Fibroblast of skin of back (primary cell): Measurements from ENCODE around the gene SCFD2.
A peak's percentile ranks its signal among the peaks of the same experiment; 100 is the strongest.

Experiments used
- DNase-seq: peaks from one replicate; pipeline ENCODE4 v3.0.0-alpha.2; 2013

SCFD2 gene

GRCh38 chr4:52912608-52913007 lies 453.3 kb downstream of the SCFD2 start:
- DNase-seq: peak; percentile 34

GRCh38 chr4:52911684-52912294 lies 454.1 kb downstream of the SCFD2 start:
- DNase-seq: peak; percentile 61

DNA sequence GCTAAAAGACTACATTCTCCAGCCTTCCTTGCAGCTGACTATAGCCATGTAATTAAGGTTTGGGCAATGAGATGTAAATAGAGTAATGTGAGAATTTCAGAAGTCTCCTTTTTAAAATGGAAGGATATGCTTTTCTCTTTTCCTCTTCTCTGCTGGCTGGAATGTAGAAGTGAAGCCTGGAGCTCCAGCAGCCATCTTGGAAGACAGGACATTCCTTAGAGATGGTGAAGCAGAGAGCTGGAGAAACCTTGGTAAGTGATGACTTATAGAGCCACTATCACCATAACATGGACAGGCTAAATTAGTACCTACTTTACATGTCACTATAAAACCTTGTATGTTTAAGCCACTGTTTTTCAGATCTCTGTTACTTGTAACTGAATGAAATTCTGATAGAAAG lies 455.7 kb downstream of the SCFD2 start:
- DNase-seq: peak; percentile 34

DNA sequence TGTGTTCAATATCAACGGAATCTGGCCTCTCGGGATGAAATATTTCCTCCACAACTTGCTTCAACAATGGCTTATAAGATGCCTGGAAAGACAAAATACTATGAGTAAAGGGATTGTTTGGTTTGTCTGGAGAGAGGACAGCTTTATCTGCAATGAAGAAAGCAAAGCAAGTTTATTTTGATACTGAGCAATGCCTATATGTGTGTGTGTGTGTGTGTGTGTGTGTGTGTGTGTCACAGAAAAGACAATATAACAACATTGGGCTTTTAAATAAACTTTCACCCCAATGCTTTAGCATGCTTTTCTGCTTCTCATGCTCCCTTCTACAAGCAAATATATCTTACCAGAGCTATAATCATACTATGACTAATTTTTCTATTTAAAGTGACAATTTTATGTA lies 458.4 kb downstream of the SCFD2 start:
- DNase-seq: peak; percentile 31

DNA sequence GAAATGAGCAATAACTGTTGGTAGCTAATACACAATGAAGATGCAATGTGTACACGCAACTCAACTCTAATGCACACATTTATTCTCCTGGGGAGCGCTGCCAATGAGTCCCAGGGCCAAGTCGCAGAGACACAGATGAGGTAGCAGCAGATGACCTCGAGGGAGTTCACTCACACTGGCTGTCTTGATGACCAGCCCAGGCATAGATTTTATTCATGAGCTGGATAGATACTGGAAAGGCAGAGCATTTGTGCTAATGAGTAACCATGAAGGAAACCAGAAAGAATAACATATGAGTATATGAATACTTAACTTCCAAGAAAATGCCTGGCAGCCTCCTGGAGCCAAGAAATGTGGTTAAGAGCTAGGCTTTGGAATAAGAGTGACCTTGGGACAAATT lies 461.4 kb downstream of the SCFD2 start:
- peak; percentile 71 for DNase-seq

DNA sequence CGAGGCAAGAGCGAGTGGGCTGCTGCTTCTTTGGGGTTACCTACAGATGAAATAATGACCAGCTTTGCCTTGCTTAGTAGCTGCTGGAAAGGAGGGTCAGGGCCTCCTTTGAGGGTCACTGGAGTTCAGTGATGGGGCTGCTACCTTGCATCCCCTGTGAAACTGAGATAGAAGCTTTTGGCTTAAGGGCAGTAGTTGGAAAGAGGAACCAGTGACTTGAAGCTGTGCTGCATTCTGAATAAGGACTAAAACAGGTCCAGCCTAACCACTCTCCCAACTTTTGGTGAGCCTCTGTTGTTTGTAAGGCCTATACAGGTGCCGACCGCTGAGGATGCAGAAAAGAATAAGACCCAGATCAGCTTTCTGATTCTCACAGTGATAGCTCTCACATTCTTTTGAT lies 462.6 kb downstream of the SCFD2 start:
- DNase-seq: no peak

DNA sequence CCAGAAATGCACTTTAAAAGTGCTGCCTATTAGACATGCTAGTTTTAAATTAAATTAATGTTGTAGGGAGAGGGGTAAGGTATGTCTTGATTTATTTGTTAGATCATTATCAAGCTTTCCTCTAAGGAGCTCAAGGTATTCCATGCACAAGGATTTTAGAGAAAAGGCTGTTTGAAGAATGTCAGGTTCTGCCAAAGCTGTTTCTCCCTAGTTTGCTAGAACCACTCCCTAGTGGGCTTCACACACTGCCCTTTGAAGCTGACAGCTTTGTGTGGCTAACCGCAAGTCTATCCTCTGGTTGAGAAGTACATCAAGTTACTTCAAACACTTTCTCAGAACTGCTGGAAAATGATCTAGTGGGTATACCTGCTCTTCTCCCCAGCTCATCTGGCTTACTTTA lies 471.4 kb downstream of the SCFD2 start:
- no peak for DNase-seq

DNA sequence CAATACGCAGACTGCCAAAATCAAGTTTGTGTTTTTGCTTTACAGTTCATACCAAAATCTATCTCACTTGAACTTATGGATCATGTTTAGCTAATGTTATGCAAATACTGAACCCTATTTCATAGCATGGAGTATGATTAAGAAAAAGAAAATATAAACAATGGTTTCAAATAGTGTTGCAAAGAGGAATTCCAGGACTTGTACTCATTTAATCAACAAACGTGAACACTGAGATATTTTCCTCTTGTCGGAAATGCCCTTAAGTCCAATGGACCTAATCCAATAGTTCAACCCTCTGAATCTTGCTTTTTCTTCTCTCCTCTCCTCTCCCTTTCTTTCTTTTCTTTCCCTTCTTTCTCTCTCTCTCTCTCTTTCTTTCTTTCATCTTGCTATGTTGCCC lies 473.0 kb downstream of the SCFD2 start:
- peak; percentile 42 for DNase-seq

GRCh38 chr4:52891743-52892142 lies 474.1 kb downstream of the SCFD2 start:
- no peak for DNase-seq

GRCh38 chr4:52890521-52890791 lies 475.4 kb downstream of the SCFD2 start:
- no peak for DNase-seq

- DNase-seq: no peak
Measured at GRCh38 chr4:52889778-52890520, 475.9 kb downstream of the SCFD2 start.

- no peak for DNase-seq
Measured at GRCh38 chr4:52889354-52889753, 476.5 kb downstream of the SCFD2 start.

DNA sequence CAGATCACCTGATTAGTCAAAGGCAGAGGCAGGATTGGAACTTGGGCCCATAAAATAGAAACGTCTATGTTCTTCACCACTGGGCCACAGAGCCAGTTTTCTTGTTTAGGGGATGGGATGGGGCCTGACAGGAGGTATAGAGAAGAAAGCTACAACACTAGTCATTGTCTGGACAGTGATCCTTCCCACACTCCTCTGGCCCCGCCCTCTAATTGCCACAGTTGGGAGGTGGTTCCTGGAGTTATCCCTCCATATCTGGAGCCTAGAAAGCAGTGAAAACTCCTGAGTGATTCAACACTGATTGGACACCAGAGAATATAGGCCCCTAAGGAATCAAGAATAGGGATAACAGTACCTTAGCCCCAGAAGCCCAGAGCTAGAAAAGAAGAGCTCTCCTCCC lies 480.9 kb downstream of the SCFD2 start:
- no peak for DNase-seq

DNA sequence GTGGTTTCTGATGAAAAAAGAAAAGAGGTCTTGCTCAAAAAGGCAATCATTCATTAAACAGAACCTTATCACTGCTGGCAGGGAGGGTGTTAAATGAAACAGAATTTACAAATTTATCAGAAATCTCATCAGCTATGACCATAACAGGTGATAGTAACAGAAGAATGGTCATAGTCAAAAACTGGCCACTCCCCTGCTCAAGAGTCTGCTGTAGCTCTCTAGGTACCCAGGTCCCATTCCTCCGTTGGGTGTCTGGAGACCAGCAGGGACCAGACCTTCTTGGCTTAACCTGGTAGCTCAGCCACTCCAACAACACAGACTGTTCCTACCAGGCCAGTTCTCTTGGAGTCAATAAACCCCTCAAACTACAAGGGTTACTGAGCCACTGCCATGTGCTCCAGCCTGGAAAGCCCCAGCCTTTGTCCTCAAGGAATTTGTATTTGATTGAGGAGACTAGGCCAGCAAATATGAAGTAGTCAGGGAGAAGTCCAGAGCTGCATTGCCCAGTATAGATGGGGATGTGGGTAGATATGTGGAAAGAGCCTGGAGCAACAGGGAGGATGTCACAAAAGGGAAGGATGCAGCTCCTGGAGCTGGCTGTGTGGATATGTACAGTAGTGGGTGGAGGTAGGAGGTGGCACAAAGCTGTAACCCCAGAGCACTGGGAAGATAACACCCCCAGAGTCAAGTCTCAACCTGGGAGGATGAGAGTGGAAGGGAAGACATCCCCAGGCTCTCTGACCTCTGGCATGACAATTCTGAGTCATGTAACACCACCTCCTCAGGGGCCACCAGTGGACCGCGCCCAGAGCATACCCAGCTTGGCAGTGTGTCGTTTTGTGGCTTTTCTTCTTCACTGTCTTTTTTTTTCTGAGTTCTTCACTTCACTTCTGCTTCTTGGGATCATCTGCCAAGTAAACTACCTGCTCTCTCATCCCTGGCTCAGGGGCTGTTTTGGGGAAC lies 481.9 kb downstream of the SCFD2 start:
- no peak for DNase-seq

- no peak for DNase-seq
Measured at GRCh38 chr4:52883183-52883621, 482.7 kb downstream of the SCFD2 start.

DNA sequence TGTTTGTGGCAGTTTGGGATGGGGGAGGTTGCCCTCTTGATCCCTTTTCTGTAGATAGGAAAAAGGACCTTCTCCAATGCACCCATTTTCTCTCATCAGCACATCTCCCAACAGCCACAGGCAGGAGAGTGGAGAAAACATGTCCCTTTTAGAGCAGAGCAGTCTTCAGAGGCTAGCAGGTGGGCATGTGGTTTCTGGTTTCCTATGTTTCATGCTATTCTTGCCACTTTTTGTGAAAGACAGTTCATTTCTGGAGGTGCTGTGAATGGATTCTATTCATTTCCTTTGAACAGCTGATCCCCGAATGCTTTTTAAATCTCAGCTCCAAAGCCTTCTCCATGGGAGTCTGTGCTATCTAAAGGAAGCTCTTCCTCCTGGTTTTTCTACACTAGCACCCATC lies 484.9 kb downstream of the SCFD2 start:
- no peak for DNase-seq

DNA sequence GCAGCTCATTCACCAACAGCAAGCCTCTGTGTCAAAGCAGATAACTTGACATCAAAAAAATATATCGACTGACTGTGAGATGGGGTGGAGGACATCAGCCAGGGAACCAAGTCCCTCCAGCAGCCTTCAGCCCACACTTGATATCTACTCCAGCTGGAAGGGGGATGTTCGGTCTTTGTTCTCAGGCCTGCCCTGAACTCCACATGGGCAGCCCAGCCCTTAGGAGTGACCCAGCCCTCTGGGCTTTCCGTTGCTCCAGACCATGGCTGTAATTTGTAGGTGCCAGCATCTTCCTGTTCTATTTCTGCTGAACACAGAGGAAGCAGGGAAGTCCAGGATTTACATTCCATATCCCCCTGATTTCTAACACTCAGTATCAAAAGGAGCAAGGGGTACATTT lies 486.4 kb downstream of the SCFD2 start:
- no peak for DNase-seq

DNA sequence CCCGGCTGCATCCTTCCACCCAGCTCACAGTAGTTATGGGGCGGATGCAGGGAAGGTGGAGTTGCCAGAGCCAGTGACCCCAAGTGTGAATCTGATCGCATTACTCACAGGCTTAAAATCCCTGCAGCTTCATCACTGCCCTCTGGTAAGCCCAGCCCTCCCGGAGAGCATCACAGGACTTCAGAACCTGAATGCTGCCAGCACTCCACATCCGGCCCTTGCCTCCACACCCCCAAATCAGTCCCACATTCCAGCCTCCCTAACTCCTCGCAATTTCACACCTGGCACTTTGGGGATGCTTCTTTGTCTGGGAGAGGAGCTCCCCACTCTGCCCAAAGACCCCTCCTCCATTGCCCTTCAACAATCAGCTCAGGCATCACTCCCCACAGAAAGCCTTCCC lies 488.2 kb downstream of the SCFD2 start:
- no peak for DNase-seq

- no peak for DNase-seq
Measured at GRCh38 chr4:52877036-52877435, 488.8 kb downstream of the SCFD2 start.

DNA sequence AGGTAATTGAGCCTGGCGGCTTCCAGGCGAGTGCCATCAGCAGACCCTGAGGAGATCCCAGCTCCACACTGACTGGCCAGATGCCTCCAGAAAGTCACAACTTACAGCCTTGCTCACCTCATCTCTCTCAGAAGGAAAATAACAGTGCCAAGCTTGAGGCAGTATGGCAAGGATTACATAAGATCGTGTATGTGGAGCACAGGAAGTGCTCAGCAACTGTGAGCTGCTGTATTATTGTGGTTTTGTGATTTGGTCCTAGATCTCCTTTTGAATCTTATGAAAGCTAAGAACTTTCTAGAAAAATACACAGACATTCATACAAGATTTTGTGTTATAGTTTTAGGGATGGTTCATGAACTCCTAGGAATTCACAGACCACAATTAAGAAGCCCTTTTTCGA lies 489.8 kb downstream of the SCFD2 start:
- DNase-seq: no peak

DNA sequence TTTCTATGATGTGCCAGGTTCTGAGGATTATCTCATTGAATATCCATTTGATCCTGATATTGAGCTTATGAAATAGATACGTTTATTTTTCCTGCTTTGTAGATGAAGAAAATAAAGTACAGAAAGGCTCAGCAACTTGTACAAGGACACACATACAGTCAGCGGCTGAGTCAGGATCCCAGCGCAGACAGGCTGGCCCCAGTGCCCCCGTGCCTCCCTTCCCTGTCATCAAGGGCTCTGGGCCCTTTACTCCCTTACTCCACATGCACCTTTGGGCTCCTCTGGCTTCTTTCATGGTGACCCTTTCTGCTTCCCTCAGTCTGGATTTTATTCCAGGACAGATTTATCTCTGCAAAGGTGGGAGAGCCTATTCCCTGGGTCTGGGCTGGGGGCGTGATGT lies 490.9 kb downstream of the SCFD2 start:
- DNase-seq: no peak

- no peak for DNase-seq
Measured at GRCh38 chr4:52873861-52874343, 492.0 kb downstream of the SCFD2 start.

DNA sequence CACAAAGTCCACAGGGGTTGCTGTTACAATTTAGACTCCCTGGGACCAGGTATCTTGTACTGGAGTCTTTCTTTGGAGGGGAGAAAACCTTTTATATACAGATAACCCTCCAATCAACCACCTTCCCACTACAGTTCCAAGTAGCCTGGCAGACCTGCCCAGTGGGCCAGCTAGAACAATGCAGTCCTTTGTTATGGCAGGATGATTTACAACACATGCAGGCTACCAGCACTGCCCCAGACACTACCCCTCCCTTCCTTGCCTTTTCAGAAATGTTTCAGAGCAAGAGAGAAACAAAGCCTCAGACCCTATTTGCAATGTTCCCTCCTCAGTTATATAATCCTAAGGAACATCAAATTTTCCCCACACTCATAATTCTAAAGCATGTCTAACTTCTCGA lies 492.7 kb downstream of the SCFD2 start:
- no peak for DNase-seq

- no peak for DNase-seq
Measured at GRCh38 chr4:52870225-52870624, 495.6 kb downstream of the SCFD2 start.
